Measurements from ENCODE around the gene PRDM12.

The PRDM12 gene

GRCh38 chr9:130710822-130711352 lies 46.5 kb downstream of the PRDM12 start:
- Mint-ChIP-seq H3K4me3 (no peak overlapping the region), H3K9me3 (no peaks in the 10 kb centered on the region), H3K27ac (no peak overlapping the region), H3K27me3 (no peaks in the 10 kb centered on the region), H3K4me1 (ENCODE audit: low read depth) (peaks cover 29% of the 10 kb centered on the region), H3K36me3 (ENCODE audit: low read depth) (no peaks in the 10 kb centered on the region)

- H3K27me3 Mint-ChIP-seq = no peaks in the 10 kb centered on the region
- no peaks in the 10 kb centered on the region for H3K9me3 Mint-ChIP-seq
- no peak overlapping the region for H3K4me3 Mint-ChIP-seq
- no peak overlapping the region for H3K27ac Mint-ChIP-seq
- H3K36me3 Mint-ChIP-seq (ENCODE audit: low read depth) = no peaks in the 10 kb centered on the region
- H3K4me1 Mint-ChIP-seq (ENCODE audit: low read depth) = peaks cover 34% of the 10 kb centered on the region
Observed at GRCh38 chr9:130711469-130711868, 47.1 kb downstream of the PRDM12 start.

- H3K36me3 Mint-ChIP-seq (ENCODE audit: low read depth) = no peaks in the 10 kb centered on the region
- peak overlapping the region; percentile 92 for H3K4me3 Mint-ChIP-seq
- H3K4me1 Mint-ChIP-seq (ENCODE audit: low read depth) = peaks cover 38% of the 10 kb centered on the region
- no peaks in the 10 kb centered on the region for H3K9me3 Mint-ChIP-seq
- no peaks in the 10 kb centered on the region for H3K27me3 Mint-ChIP-seq
- H3K27ac Mint-ChIP-seq = peak overlapping the region; percentile 89
Observed at GRCh38 chr9:130712564-130713285, 48.3 kb downstream of the PRDM12 start.

GRCh38 chr9:130713286-130713960 lies 49.0 kb downstream of the PRDM12 start:
- Mint-ChIP-seq H3K9me3 (no peaks in the 10 kb centered on the region), H3K36me3 (ENCODE audit: low read depth) (no peaks in the 10 kb centered on the region), H3K4me3 (peak overlapping the region; percentile 92)

GRCh38 chr9:130714586-130715110 lies 50.3 kb downstream of the PRDM12 start:
- Mint-ChIP-seq H3K4me3 (peak overlapping the region; percentile 92), H3K9me3 (no peaks in the 10 kb centered on the region), H3K27me3 (no peaks in the 10 kb centered on the region), H3K4me1 (ENCODE audit: low read depth) (peaks cover 38% of the 10 kb centered on the region), H3K36me3 (ENCODE audit: low read depth) (no peaks in the 10 kb centered on the region), H3K27ac (no peak overlapping the region)

More at GRCh38 chr9:130713286-130713960, 49.0 kb downstream of the PRDM12 start:
- H3K27me3 Mint-ChIP-seq = no peaks in the 10 kb centered on the region
- peaks cover 38% of the 10 kb centered on the region for H3K4me1 Mint-ChIP-seq (ENCODE audit: low read depth)
- H3K27ac Mint-ChIP-seq = peak overlapping the region; percentile 89

- Mint-ChIP-seq H3K4me1 (ENCODE audit: low read depth) (peaks cover 38% of the 10 kb centered on the region), H3K4me3 (peak overlapping the region; percentile 92), H3K27ac (no peak overlapping the region), H3K27me3 (no peaks in the 10 kb centered on the region), H3K9me3 (no peaks in the 10 kb centered on the region), H3K36me3 (ENCODE audit: low read depth) (no peaks in the 10 kb centered on the region)
Observed at GRCh38 chr9:130715270-130715669, 50.9 kb downstream of the PRDM12 start.

GRCh38 chr9:130718562-130718961 lies 54.2 kb downstream of the PRDM12 start:
- Mint-ChIP-seq H3K36me3 (ENCODE audit: low read depth) (no peaks in the 10 kb centered on the region), H3K4me3 (no peak overlapping the region), H3K4me1 (ENCODE audit: low read depth) (peaks cover 41% of the 10 kb centered on the region), H3K27me3 (no peaks in the 10 kb centered on the region), H3K27ac (no peak overlapping the region), H3K9me3 (no peaks in the 10 kb centered on the region)

- Mint-ChIP-seq H3K27me3 (no peaks in the 10 kb centered on the region), H3K36me3 (ENCODE audit: low read depth) (no peaks in the 10 kb centered on the region), H3K9me3 (no peaks in the 10 kb centered on the region)
Observed at GRCh38 chr9:130720762-130721161, 56.4 kb downstream of the PRDM12 start.

GRCh38 chr9:130728721-130729120 lies 64.3 kb downstream of the PRDM12 start:
- Mint-ChIP-seq H3K4me1 (ENCODE audit: low read depth) (peaks cover 27% of the 10 kb centered on the region), H3K4me3 (no peak overlapping the region), H3K9me3 (no peaks in the 10 kb centered on the region), H3K27ac (peak overlapping the region; percentile 32), H3K27me3 (no peaks in the 10 kb centered on the region), H3K36me3 (ENCODE audit: low read depth) (peaks cover 4% of the 10 kb centered on the region)

More at GRCh38 chr9:130720762-130721161, 56.4 kb downstream of the PRDM12 start:
- Mint-ChIP-seq H3K4me1 (ENCODE audit: low read depth) (peaks cover 24% of the 10 kb centered on the region), H3K27ac (no peak overlapping the region), H3K4me3 (no peak overlapping the region)

GRCh38 chr9:130729145-130729544 lies 64.8 kb downstream of the PRDM12 start:
- Mint-ChIP-seq H3K36me3 (ENCODE audit: low read depth) (peaks cover 7% of the 10 kb centered on the region), H3K27me3 (no peaks in the 10 kb centered on the region), H3K4me1 (ENCODE audit: low read depth) (peaks cover 27% of the 10 kb centered on the region), H3K27ac (peak overlapping the region; percentile 54), H3K4me3 (no peak overlapping the region), H3K9me3 (no peaks in the 10 kb centered on the region)

GRCh38 chr9:130731355-130731754 lies 67.0 kb downstream of the PRDM12 start:
- no peaks in the 10 kb centered on the region for H3K9me3 Mint-ChIP-seq
- no peaks in the 10 kb centered on the region for H3K27me3 Mint-ChIP-seq
- peaks cover 7% of the 10 kb centered on the region for H3K36me3 Mint-ChIP-seq (ENCODE audit: low read depth)
- peaks cover 22% of the 10 kb centered on the region for H3K4me1 Mint-ChIP-seq (ENCODE audit: low read depth)
- no peak overlapping the region for H3K27ac Mint-ChIP-seq
- H3K4me3 Mint-ChIP-seq = no peak overlapping the region

- no peaks in the 10 kb centered on the region for H3K27me3 Mint-ChIP-seq
- H3K9me3 Mint-ChIP-seq = no peaks in the 10 kb centered on the region
- H3K4me3 Mint-ChIP-seq = no peak overlapping the region
- H3K36me3 Mint-ChIP-seq (ENCODE audit: low read depth) = peaks cover 7% of the 10 kb centered on the region
- peaks cover 22% of the 10 kb centered on the region for H3K4me1 Mint-ChIP-seq (ENCODE audit: low read depth)
- H3K27ac Mint-ChIP-seq = no peak overlapping the region
Observed at GRCh38 chr9:130732136-130732535, 67.7 kb downstream of the PRDM12 start.

All from stimulated activated naive CD8-positive, alpha-beta T cell treated with anti-CD3 and anti-CD28 coated beads, Interleukin-15, Interleukin-2, amounts not matched to agents 100 ng/mL and 50 ng/mL, for 24 hours (primary cell).